AG09319 (cell line): ENCODE data around the gene MUC5B.

Source experiments
- DNase-seq: peaks from one replicate; pipeline ENCODE4 v3.0.0-alpha.2; 2010; ENCODE audit warnings: low read depth; ENCODE audit errors: extremely low read depth
- CTCF ChIP-seq: IDR thresholded peaks from 2 replicates; pipeline ENCODE4 v1.5.1; 2011; ENCODE audit warnings: low read depth, mild to moderate bottlenecking, inconsistent platforms, low read length, moderate library complexity

MUC5B gene

DNA sequence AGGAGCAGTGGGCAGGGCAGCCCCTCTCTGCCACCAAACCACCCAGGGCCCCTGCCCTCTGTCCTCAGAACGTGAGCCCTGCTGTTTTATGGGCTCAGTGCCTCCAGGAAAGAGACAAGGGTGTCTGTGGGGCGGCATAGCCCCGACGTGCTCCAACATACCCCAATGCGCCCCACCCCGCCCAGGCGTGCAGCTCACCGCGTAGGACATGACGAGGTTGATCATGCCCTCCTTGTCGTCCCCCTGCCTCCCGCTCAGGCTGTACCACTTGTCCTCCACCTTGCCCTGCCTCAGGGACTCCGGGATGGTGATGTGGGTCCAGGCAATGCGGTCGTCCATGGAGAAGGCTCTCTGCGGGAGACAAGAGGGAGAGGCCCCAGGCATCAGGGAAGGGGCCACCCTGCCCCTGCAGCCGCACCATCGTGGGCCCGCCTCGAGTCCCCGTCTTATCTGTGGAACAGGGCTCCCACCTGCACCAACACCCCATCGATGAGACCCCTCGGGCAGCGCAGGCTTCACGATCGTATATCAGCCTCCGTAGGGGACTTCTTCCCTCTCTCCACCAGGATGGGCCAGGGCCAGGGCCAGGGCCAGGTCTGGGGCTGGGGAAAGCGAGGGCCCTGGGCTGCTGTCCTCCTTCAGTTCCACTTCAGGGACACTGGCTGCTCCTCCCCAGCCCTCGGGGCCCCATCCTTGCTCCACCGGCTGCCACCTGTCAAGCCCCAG is 65.7 kb downstream of the MUC5B start:
- DNase-seq = no peak
- no peak for TF ChIP-seq CTCF

DNA sequence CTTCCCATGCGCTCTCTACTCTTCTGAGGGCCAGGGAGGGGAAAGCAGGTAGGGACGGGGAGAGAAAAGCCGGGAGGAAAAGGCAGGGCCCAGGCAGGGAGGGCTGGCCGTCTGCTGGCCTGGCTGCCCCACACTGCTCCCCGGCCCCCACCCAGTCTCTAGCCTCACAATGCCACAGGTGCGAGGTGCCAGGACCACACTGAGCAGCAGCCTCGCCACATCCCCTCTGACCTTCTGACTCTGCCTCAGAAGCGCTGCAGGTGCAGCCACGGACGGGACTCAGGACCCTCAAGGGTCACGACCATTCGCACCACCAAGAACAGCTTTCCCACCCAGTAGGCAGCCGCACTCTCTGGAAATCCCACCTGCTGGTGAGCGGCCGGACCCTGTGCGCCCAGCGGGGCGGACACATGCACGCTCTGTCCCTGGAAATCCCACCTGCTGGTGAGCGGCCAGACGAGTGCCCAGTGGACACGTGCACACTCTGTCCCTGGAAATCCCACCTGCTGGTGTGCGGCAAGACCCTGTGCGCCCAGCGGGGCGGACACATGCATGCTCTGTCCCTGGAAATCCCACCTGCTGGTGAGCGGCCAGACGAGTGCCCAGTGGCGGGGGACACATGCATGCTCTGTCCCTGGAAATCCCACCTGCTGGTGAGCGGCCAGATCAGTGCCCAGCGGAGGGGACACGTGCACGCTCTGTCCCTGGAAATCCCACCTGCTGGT is 66.5 kb downstream of the MUC5B start:
- DNase-seq = no peak
- no peak for TF ChIP-seq CTCF

GRCh38 chr11:1290052-1291040 is 67.5 kb downstream of the MUC5B start:
- no peak for TF ChIP-seq CTCF
- DNase-seq = no peak

DNA sequence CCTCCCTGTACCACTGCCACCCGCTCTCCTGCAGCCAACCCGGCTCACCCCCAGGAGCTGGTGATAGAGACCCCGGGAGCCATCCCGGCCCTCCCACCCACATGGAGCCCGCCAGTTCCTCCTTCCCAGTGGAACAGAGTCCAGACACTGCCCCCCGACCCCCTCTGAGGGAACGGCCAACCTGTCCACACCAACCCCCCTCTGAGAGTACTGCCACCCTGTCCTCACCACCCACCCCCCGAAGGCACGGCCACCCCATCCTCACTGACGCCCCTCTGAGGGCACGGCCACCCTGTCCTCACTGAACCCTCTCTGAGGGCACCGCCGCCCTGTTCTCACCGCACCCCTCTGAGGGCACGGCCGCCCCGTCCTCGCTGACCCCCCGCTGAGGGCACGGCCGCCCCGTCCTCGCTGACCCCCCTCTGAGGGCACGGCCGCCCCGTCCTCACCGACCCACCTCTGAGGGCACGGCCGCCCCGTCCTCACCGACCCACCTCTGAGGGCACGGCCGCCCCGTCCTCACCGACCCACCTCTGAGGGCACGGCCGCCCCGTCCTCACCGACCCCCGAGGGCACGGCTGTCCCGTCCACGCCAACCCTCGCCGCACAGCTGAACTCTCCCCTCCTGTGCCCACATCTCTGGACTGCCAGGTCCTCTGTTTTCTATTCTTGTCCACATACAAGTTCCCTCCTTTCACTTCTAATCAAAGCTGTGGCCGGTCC is 68.6 kb downstream of the MUC5B start:
- no peak for TF ChIP-seq CTCF
- no peak for DNase-seq

- DNase-seq = no peak
- TF ChIP-seq CTCF = no peak
Observed at GRCh38 chr11:1292018-1292643, 69.3 kb downstream of the MUC5B start.
